Astrocyte of the hippocampus (primary cell): ENCODE results near the gene TARS1.
A peak's percentile ranks its signal among the peaks of the same experiment; 100 is the strongest.

ENCODE experiments used
- DNase-seq: peaks from one replicate; pipeline ENCODE4 v3.0.0; 2011; ENCODE audit warnings: low read depth, low spot score

The TARS1 gene

GRCh38 chr5:33440482-33441240, at the start of gene TARS1:
Gene TARS1 (plus strand): TSS chr5:33440965. CDS start chr5:33441087, 122 bp downstream.
- peak; percentile 100 for DNase-seq

- DNase-seq, result no peak
Measured at GRCh38 chr5:33398501-33398900, 42.3 kb upstream of the TARS1 start.

GRCh38 chr5:33400675-33401074, 40.1 kb upstream of the TARS1 start:
- DNase-seq, result no peak

- DNase-seq, result peak; percentile 71
Measured at GRCh38 chr5:33401482-33402390, 39.0 kb upstream of the TARS1 start.

GRCh38 chr5:33403187-33403586, 37.6 kb upstream of the TARS1 start:
- DNase-seq, result peak; percentile 16

GRCh38 chr5:33408816-33409215, 31.9 kb upstream of the TARS1 start:
- no peak for DNase-seq

GRCh38 chr5:33409435-33410170, 31.2 kb upstream of the TARS1 start:
- DNase-seq, result no peak

GRCh38 chr5:33410221-33410620, 30.5 kb upstream of the TARS1 start:
- DNase-seq, result no peak

- no peak for DNase-seq
Measured at GRCh38 chr5:33411498-33411897, 29.3 kb upstream of the TARS1 start.

GRCh38 chr5:33415811-33416354, 24.9 kb upstream of the TARS1 start:
- no peak for DNase-seq

GRCh38 chr5:33417632-33418031, 23.1 kb upstream of the TARS1 start:
- DNase-seq, result no peak

- no peak for DNase-seq
Measured at GRCh38 chr5:33420946-33421345, 19.8 kb upstream of the TARS1 start.

GRCh38 chr5:33422191-33422590, 18.6 kb upstream of the TARS1 start:
- DNase-seq, result no peak

- DNase-seq, result peak; percentile 51
Measured at GRCh38 chr5:33423018-33423630, 17.6 kb upstream of the TARS1 start.

GRCh38 chr5:33425314-33425713, 15.5 kb upstream of the TARS1 start:
- no peak for DNase-seq

- no peak for DNase-seq
Measured at GRCh38 chr5:33430983-33431382, 9.8 kb upstream of the TARS1 start.

GRCh38 chr5:33432656-33433055, 8.1 kb upstream of the TARS1 start:
- no peak for DNase-seq

- DNase-seq, result no peak
Measured at GRCh38 chr5:33433303-33434240, 7.2 kb upstream of the TARS1 start.

- DNase-seq, result peak; percentile 88
Measured at GRCh38 chr5:33435893-33436490, 4.8 kb upstream of the TARS1 start.

- no peak for DNase-seq
Measured at GRCh38 chr5:33438996-33439395, 1.8 kb upstream of the TARS1 start.
